Natural killer cell (primary cell): ENCODE results near the gene RNF40. TPM values are rescaled to one million over a fixed set of nuclear protein-coding genes. Genes with fewer than 3 reads are reported as not detected.
A peak's percentile ranks its signal among the peaks of the same experiment; 100 is the strongest.

Experiments used
- ATAC-seq, 3 donors: fragments of 150-1000 bp in 2 of 3; fragments of 200-7000 bp in 1 of 3; cut with Tn5 transposase; 1 replicate in 1 of 3; 2 replicates in 2 of 3; pipeline ENCODE4 v1.10.0; 2021; ENCODE audit warnings: mild to moderate bottlenecking in 2 of 3, moderate library complexity in 2 of 3
- DNase-seq, 2 donors: peaks; one replicate each; pipeline versions ENCODE4 v3.0.0 to v3.0.0-alpha.2; 2013 to 2021; ENCODE audit warnings: mixed read lengths in 1 of 2
- H3K27ac ChIP-seq: one replicate; pipeline ENCODE4 v1.5.1; 2013; ENCODE audit warnings: mild to moderate bottlenecking, low read length
- H3K27me3 ChIP-seq: one replicate; pipeline ENCODE4 v1.6.1; 2013; ENCODE audit warnings: low read length; ENCODE audit not compliant: control insufficient read depth, insufficient read depth
- H3K36me3 ChIP-seq: one replicate; pipeline ENCODE4 v1.6.1; 2013; ENCODE audit warnings: low read length; ENCODE audit not compliant: control insufficient read depth, insufficient read depth
- H3K4me1 ChIP-seq: one replicate; pipeline ENCODE4 v1.6.1; 2013; ENCODE audit warnings: low read length; ENCODE audit not compliant: control insufficient read depth, insufficient read depth
- H3K4me3 ChIP-seq: one replicate; pipeline ENCODE4 v1.5.1; 2013; ENCODE audit warnings: low read length
- H3K9me3 ChIP-seq: one replicate; pipeline ENCODE4 v1.6.1; 2013; ENCODE audit warnings: low read length; ENCODE audit not compliant: control insufficient read depth, insufficient read depth
- H3K27ac Mint-ChIP-seq, 2 donors: one replicate each; pipeline ENCODE4 v1.8.0; 2022; ENCODE audit warnings: mild to moderate bottlenecking in 2 of 2, mixed read lengths in 2 of 2, moderate library complexity in 1 of 2
- H3K27me3 Mint-ChIP-seq, 2 donors: one replicate each; pipeline ENCODE4 v1.8.0; 2022; ENCODE audit warnings: low read depth in 2 of 2, mixed read lengths in 2 of 2
- H3K36me3 Mint-ChIP-seq: one replicate; pipeline ENCODE4 v1.8.0; 2022; ENCODE audit warnings: mixed read lengths
- H3K4me1 Mint-ChIP-seq, 2 donors: one replicate each; pipeline ENCODE4 v1.8.0; 2022; ENCODE audit warnings: mixed read lengths in 2 of 2
- H3K4me3 Mint-ChIP-seq: one replicate; pipeline ENCODE4 v1.8.0; 2022; ENCODE audit warnings: mild to moderate bottlenecking, moderate library complexity, mixed read lengths
- H3K9me3 Mint-ChIP-seq, 2 donors: one replicate each; pipeline ENCODE4 v1.8.0; 2022; ENCODE audit warnings: mixed read lengths in 2 of 2
- WGBS: methylation state at CpG from one replicate; pipeline ENCODE4 v1.1.7; 2013; ENCODE audit warnings: missing lambda C conversion rate; ENCODE audit not compliant: insufficient coverage; 5-methylcytosine and 5-hydroxymethylcytosine counted together
- intact Hi-C: fragments of 100-400 bp; cut with micrococcal nuclease; formaldehyde crosslinking; loops from one replicate; pipeline ENCODE4 v1.14.2; 2022
- total RNA-seq, 4 donors: library from RNA; stranded (reverse); fragments of 120-200 nt in 1 of 4; gene quantifications; one replicate each; pipeline versions ENCODE4 v1.2.3 to v1.2.4, GENCODE V29; 2013 to 2022
- TF ChIP-seq, protein P1 (sequence below): fragments of 200-600 bp; IDR thresholded peaks from one replicate; pipeline ENCODE4 v1.8.0; 2022; ENCODE audit warnings: antibody characterized with exemption

Gene RNF40
- total RNA-seq, 3 donors from 2014 or later (not counting 1 experiment from before 2014, with no cell fraction given), result 153 to 167 (median 161) TPM

DNA sequence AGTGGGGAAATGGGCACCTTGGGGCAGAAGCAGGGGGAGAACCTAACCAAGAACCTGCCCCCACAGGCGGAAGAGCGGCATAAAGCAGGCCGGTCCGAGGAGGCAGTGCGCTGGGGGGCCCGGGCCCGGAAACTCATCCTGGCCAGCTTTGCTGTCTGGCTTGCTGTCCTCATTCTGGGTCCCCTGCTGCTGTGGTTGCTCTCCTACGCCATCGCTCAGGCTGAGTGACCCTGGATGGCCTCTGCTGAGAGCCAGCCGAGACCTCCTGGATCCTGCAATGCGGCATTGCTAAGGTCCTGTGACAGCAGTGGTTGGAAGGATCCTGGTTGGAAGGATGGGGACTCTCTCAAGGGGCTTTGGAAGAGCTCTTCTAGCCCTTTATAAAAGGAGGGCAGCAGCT, 18.4 kb upstream of the RNF40 start:
- no peak overlapping the region for H3K27ac Mint-ChIP-seq
- intact Hi-C loops, result no loop called here

DNA sequence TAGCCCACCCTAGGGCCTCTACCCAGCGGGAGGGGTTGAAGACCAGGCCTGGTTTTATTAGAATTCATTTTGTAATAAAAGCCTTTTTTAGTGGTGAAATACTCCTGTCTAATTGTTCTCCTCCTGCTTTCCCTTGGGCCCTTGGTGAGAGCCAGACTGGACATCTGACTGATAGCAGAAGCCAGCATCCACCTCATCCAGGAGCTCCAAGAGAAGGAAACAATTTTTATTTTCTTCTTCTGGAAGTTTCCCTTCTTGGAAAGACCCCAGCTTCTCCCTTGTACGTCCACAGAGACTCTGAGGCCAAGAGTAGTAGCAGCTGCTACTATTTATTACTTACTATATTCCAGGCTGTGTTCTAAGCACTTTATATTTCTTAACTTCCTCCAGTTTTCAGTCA, 17.9 kb upstream of the RNF40 start:
- Histone ChIP-seq H3K9me3 (no peaks in the 10 kb centered on the region), H3K36me3 (peaks cover 15% of the 10 kb centered on the region), H3K27me3 (no peaks in the 10 kb centered on the region), H3K27ac (no peak overlapping the region), H3K4me3 (no peak overlapping the region), H3K4me1 (peaks cover 8% of the 10 kb centered on the region)
- 100% methylated on average over 1 of the region's 2 CpGs for WGBS
- TF ChIP-seq, protein P1, sequence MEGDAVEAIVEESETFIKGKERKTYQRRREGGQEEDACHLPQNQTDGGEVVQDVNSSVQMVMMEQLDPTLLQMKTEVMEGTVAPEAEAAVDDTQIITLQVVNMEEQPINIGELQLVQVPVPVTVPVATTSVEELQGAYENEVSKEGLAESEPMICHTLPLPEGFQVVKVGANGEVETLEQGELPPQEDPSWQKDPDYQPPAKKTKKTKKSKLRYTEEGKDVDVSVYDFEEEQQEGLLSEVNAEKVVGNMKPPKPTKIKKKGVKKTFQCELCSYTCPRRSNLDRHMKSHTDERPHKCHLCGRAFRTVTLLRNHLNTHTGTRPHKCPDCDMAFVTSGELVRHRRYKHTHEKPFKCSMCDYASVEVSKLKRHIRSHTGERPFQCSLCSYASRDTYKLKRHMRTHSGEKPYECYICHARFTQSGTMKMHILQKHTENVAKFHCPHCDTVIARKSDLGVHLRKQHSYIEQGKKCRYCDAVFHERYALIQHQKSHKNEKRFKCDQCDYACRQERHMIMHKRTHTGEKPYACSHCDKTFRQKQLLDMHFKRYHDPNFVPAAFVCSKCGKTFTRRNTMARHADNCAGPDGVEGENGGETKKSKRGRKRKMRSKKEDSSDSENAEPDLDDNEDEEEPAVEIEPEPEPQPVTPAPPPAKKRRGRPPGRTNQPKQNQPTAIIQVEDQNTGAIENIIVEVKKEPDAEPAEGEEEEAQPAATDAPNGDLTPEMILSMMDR, result no peak
- H3K4me1 Mint-ChIP-seq, result peaks cover 24 to 40% of the 10 kb centered on the region in 2 donors
- H3K36me3 Mint-ChIP-seq, result no peaks in the 10 kb centered on the region
- no peak overlapping the region for H3K27ac Mint-ChIP-seq
- intact Hi-C loops, result no loop called here
- no peak overlapping the region for H3K4me3 Mint-ChIP-seq
- ATAC-seq, result no peak
- H3K27me3 Mint-ChIP-seq, result no peaks in the 10 kb centered on the region
- H3K9me3 Mint-ChIP-seq, result no peaks in the 10 kb centered on the region
- DNase-seq, result no peak

More for the DNA sequence above, 18.4 kb upstream of the RNF40 start:
- no peak overlapping the region for H3K4me3 Mint-ChIP-seq
- no peaks in the 10 kb centered on the region for H3K27me3 Mint-ChIP-seq
- no peaks in the 10 kb centered on the region for H3K27me3 ChIP-seq
- H3K4me3 ChIP-seq, result no peak overlapping the region
- no peaks in the 10 kb centered on the region for H3K36me3 Mint-ChIP-seq
- H3K9me3 Mint-ChIP-seq, result no peaks in the 10 kb centered on the region
- no peaks in the 10 kb centered on the region for H3K9me3 ChIP-seq
- no peak for DNase-seq
- 96% methylated on average over 11 of the region's 11 CpGs for WGBS
- TF ChIP-seq, protein P1, result no peak
- peaks cover 5% of the 10 kb centered on the region for H3K4me1 ChIP-seq
- H3K27ac ChIP-seq, result no peak overlapping the region
- H3K4me1 Mint-ChIP-seq, result peaks cover 19 to 35% of the 10 kb centered on the region in 2 donors
- peaks cover 19% of the 10 kb centered on the region for H3K36me3 ChIP-seq
- no peak for ATAC-seq

DNA sequence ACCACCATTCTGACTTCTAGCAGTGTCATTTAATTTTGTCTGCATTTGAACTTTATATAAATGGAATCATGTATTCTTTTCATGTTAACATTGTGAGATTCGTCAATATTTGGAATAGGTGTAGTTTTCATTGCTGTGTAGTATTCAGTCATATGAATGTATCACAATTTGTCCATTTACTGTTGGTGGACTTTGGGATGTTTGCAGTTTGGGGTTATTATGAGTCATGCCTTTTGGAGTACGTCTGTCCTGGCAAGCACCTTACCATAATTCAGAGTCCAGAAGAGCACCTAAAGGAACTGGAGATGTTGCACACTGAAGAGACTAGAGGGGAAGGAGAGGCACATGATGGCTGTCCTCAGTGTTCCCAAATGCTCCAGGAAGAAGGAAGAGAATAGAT, 17.0 kb upstream of the RNF40 start:
- H3K4me3 ChIP-seq, result no peak overlapping the region
- H3K4me3 Mint-ChIP-seq, result no peak overlapping the region
- H3K36me3 Mint-ChIP-seq, result no peaks in the 10 kb centered on the region
- H3K27me3 Mint-ChIP-seq, result no peaks in the 10 kb centered on the region
- peak overlapping the region in 1 of 2 donors; percentile 4 for H3K27ac Mint-ChIP-seq
- peaks cover 33 to 48% of the 10 kb centered on the region in 2 donors for H3K4me1 Mint-ChIP-seq
- WGBS, result 89% methylated on average over 2 of the region's 2 CpGs
- H3K27ac ChIP-seq, result no peak overlapping the region
- intact Hi-C loops, result loop anchor here (5.0 kb wide), 1 partner anchor 48 kb away; the partner anchor contains the start of gene SRCAP
- TF ChIP-seq, protein P1, result no peak
- no peaks in the 10 kb centered on the region for H3K27me3 ChIP-seq
- no peaks in the 10 kb centered on the region for H3K9me3 Mint-ChIP-seq
- ATAC-seq, result no peak
- DNase-seq, result no peak
- no peaks in the 10 kb centered on the region for H3K9me3 ChIP-seq
- H3K36me3 ChIP-seq, result peaks cover 12% of the 10 kb centered on the region
- H3K4me1 ChIP-seq, result peaks cover 17% of the 10 kb centered on the region

DNA sequence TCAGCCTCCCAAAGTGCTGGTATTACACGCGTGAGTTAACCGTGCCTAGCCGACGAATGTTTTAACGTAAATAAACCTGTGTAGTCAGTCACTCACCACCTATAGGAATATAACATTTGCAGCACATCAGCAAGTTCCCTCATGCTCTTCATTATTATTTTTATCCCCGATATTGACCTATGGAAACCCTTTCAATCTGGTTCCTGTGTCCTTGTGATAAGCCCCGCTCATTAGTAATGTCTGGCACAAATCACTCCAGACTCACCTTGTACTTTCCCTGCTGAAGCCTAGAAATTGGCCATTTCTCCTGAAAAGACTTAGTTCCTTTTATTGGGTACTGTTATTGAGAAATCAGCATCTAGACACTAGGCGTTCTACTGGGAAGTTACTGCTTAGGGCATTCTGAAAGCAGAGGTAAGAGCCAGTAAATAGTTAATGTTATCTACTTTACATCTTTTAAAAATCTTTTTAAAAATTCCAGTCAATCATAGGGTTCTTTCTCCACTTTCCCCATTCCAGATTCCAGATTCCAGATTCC, 15.4 kb upstream of the RNF40 start:
- no peaks in the 10 kb centered on the region for H3K27me3 ChIP-seq
- no peak for DNase-seq
- Mint-ChIP-seq H3K27ac (peak overlapping the region; percentile 90 to 93), H3K9me3 (no peaks in the 10 kb centered on the region), H3K4me3 (no peak overlapping the region), H3K36me3 (no peaks in the 10 kb centered on the region), H3K4me1 (peaks cover 34 to 51% of the 10 kb centered on the region in 2 donors), H3K27me3 (no peaks in the 10 kb centered on the region)
- peaks cover 21% of the 10 kb centered on the region for H3K36me3 ChIP-seq
- no peak for ATAC-seq
- H3K27ac ChIP-seq, result no peak overlapping the region
- no peaks in the 10 kb centered on the region for H3K9me3 ChIP-seq
- TF ChIP-seq, protein P1, result no peak
- intact Hi-C loops, result loop anchor here (5.0 kb wide), 1 partner anchor 49 kb away; the partner anchor contains the start of gene SRCAP
- peaks cover 19% of the 10 kb centered on the region for H3K4me1 ChIP-seq
- H3K4me3 ChIP-seq, result no peak overlapping the region
- WGBS, result 96% methylated on average over 9 of the region's 9 CpGs
